ENCODE data around the gene REEP1.
"Not testable (repeated sequence)": the region's sequence is repeated elsewhere in the genome, so short reads cannot be mapped to it uniquely, and the experiment has no call there.

REEP1 gene

DNA sequence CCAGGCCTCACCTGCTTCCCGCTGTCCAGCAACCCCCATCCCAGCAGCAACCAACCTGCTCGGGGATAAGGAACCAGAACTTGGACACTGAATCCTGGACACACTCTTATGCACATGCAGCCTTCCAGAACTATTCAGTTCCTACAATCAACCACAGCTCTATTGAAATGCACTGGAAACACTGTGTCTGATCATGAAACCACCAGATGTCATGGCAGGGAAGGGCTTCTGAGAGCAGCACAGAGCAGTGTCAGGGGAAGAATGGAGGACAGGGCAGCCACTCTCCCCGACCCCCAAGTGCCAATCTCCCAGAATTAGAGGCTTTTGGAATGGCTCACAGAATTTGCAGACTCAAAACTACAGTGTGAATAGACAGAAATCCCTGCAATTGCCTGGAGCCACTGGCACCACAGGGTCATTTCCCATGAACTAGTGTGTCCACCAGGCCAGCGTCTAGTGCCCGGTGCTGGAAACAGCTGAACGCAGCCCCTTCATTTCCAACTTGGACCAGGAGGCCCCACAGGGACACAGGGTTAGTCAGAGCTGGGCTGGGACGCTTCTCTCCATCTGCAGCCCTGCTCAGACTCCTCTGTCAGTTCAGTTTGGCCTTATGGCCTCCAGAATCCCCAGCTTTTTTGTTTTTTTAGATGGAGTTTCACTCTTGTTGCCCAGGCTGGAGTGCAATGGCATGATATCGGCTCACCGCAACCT, 112.6 kb downstream of the REEP1 start:
- no peak for DNase-seq (ENCODE audit: low read depth in 2 of 2)

DNA sequence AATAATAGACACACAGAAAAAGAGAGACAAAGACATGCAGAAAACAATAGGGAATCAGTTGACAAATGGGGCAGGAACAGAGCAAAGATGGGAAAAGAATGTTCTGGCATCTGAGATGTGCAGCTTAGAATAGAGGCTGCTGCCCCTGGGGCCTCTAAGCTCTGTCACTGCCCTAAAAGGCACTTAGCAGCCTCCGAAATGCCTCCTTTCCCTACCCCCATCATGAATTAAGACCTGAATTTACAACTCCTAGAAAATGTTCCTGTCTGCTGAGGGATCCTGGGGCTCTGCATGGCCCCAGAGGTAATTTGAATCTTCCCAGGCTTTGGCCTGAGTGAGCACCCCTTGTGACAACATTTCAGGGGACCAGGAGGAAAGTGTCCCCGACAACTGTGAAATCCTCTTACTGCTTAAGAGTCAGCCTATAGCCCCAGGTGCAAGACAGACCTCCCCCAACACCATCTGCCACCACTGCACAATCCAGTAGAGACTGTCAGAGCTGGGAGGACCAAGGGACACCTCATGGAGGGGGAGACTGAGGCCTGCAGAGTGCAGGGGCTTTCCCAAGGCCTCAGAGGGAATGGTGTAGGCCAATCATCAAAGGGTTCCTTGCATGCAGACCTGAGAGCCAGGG, 113.4 kb downstream of the REEP1 start:
- DNase-seq (ENCODE audit: low read depth in 2 of 2) = no peak

DNA sequence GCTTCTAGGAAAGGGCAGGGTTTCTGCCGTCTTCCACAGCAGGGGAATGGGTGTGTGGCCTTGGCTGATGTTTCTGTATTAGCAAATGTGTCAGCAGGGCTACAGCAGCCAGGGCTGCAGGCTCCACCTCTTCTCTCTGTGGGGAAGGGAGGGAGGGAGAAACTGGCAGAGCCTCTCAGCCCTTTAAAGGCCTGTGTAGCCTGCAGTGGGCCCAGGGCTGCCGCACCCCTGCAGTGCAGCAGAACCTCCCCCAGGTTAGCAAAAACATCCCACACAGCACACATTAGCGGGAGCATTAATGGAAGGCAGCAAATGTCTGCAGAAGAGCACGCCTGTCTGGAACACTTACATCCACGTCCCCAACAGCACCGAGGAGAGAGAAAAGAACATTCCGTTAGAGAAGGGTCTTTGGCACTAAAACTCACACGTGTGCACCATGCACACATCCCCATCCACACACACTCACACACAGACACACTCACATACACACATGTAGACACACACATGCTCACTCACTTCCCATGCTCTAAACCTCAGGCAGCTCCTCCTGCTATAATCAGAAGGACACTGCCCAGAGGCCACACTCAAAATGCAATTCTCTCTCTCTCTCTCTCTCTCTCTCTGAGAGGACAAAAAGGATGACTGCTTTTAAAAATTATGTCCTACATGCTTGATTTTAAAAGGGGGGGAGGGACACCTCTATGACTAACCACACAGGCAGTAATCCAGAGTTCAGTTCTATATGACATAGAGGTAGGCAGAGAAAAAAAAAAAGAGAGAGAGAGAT, 114.1 kb downstream of the REEP1 start:
- DNase-seq (ENCODE audit: low read depth in 2 of 2) = no peak

DNA sequence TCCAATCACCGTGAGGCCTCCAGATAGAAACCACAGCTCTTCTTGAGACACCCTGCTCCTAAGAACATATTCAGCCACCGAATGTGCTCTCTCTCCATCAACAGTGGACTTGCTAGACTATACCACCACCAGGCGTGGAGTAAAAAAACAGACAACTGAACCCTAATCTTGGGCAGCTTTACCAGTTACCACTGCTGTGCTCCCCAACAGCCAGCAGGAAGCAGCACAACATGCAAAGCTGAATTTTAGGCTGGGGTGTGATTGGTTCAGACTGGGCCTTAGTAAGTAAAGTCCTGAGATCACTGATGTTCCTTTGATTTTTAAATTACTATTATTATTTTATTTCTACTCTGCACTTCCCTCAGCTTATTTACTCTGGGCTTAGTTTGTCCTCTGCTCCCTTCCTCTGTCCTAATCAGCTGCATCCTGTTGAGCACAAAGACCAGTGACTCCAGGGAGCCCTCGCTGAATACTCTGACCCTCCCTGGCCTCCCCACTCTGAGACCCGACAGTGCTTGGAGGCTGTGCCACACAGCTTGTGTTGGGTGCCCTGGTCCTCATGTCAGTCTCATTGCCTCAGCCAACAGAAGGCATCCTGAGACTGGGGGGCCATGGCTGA, 116.3 kb downstream of the REEP1 start:
- peak; percentile 29 to 47 for DNase-seq (ENCODE audit: low read depth in 2 of 2)

DNA sequence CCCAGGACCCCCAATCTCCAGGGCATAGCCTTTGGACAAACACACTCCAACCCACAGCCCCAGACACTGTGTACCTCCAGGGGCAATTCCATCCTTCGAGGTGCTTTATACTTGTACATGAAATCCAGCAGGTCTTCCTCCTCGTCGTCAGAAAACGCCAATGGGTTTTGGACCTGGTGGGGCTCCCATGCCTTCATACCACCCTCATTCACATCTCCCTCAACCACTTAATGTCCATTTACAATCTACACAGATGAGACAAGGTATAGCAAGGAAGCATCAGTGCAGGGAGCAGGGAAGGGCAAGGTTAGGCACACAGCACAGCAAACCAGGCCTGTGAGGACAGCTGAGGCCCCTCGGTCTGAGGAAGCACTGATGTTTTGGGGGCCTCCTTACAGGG, 117.5 kb downstream of the REEP1 start:
- no peak for DNase-seq (ENCODE audit: low read depth in 2 of 2)

DNA sequence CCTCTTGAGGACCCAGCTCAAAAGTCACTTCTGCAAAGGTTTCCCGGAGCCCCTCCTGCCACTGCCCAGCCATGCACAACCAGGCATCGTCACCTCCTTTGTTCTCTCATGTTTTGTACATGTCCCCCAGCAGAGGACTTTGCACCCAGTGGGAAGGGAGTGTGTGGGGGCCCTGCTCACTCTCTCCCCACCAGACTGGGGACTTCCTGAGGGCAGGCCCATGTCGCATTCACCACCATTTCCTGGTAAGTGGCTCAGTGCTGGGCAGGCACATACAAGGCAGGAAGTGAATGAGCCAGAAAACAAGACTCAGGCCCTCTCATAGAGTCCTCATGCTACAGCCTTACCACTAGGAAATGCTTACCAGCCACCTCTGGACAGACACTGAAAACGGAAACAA, 119.3 kb downstream of the REEP1 start:
- DNase-seq (ENCODE audit: low read depth in 2 of 2) = no peak

DNA sequence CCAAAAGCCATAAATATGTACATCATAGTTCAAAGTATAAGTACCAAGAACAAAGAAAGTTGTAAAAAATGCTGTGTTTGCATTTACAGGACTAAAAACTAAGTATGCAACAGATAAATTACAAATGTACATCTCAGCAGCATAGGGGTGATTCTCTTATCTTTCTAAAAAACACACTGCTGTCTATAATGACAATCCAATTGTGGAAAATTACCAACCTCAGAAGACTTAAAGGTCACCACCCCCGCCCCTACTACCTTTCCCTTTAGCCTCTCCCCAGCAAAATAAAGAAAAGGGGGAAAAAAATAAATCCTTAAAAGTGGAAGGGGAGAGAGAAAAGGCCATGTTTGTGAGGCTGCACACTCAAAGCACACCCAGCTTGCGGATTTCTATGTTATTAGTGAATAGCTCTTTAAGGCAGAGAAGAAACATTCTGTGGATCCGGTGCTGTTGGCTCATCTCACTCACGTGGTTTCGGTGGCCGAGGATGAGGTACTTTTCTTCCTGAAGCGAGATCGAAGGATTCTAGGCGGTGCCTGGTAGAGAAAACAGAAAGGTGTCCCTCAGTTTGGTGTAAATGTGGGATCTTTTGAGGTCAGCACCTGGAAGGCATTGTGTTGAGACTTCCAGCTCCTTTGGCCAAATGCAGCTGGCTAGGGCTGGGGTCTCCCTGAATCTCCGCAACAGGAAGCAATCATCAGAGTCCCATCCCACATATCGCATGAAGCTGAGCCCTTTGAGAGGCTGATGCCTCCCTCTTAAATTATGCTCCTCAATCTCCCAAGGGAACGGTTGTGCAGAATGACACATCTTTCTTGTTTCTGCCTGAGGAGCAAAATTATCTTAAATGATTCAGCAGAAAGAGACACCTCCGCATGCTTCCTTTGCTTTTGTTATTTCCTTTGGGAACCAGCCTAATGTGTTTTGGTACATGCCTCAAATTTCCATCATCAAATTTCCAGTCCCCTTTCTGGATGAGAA, 120.6 kb downstream of the REEP1 start:
- no peak for DNase-seq (ENCODE audit: low read depth in 2 of 2)

DNA sequence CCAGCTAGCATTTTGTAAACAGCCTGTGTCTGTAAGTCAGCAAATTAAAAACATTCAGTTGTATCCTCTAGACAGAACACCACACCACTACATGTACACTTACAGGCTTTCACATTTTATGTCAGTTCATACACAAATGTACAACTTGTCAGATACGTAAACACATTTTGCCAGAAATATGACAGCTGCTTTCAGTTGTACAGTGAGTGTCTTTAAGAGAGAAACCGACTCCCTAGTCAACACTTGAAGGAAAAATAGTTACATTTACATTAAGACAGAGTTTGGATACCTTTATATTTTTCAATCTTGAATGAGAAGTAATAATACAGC, 123.0 kb downstream of the REEP1 start:
- no peak for DNase-seq (ENCODE audit: low read depth in 2 of 2)

DNA sequence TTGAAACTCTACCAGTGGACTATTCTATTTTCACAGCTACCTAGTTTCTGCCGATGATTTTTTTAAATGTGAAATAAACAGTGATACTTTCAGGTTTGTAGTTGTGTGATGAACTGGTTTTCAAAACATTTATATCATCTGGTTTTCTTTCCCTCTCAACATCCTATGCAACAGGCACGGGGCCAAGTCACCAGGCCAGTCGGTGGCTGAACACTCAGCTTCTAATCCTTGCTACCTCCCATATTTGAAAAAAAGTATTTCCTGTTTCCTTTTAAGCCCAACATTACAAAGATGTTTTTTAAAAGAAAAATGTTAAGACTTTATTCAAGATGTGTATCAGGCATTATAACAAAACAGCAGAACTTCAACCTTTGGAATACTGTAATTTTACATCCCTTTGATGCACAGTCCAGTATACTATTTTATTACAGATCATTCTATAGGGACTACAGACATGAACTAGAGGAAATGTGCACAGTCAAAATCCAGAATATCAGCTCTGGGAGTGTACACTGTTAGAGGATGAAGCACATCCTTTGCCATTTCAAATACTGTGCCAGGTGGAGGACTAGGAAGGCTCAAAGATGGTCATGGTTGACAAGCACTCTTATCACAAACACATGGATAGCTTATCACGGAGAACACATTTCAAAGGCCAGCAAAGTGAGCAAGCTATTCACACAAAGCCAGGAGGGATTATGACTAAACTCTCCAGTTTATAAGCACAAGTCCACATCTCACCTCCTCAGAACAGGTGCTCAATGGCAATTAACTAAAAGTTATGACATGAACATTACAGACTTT, 123.5 kb downstream of the REEP1 start:
- no peak for DNase-seq (ENCODE audit: low read depth in 2 of 2)

DNA sequence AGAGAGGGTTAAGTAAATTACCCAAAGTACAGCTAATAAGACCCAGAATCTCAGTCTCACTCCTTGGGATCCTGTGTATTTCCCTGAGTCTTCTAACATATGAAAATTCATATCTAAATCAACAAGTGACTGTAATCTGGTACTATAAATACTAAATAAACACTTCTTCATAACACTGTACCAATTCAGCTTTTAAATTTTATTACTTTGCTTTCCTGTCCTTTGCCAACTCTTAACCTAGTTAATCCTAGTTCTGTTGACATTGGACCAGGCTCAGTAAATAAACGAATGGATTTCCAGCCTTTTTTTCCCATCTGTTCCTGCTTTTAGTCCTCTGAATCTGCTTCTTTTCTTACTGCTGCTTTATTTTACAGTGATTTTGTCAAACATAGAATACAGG, 124.4 kb downstream of the REEP1 start:
- no peak for DNase-seq (ENCODE audit: low read depth in 2 of 2)

DNA sequence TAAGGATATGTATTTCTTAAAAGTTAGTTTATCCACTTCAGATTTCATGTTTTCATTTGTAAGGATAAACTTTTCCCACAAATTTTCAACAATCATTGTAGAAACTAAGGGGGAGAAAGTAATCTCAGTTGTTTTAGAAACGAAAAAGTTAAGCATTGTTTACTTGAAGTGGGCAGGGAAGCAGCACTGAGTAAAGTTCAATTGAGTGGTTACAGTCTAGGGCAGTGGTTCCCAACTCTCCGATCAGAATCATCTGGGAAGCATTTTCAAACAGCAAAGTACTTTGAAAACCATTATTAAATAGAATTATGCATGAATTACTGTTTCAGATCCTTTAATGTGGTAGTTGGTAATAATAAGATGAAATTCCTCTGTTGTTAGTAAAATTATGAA, 125.6 kb downstream of the REEP1 start:
- DNase-seq (ENCODE audit: low read depth in 2 of 2) = no peak

DNA sequence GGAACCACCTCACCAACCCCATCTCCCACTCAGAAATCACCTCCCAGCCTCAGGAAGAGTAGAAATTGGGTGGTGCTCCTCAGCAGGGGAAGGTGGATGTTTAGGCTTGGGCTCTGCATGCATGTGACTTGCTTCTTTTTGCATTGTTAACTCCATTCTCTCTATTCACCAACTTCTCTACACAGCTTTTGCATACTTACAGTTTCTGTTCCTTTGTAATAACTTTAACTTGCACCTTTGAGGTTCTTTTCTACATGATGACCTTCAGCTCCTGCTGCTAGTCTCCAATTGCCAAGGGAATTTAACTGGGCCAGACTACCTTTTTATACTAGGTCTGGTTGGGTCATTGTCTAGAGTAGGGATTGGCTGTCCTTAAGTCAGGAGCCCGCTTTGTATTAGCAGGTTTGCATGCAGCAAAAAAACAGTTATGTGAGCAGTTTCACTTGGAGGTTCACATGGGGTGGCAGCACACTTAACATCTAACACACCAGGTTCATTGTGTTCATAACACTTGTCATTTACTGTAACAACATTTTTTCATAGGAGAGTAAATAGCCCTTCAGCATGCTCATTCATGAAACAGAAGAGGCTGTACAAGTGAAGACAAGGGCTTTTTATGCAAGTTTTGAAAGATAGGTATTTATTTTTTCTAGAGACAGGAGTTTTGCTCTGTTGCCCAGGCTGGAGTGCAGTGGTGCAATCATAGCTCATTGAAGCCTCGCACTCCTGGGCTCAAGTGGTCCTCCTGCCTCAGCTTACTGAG, 126.2 kb downstream of the REEP1 start:
- DNase-seq (ENCODE audit: low read depth in 2 of 2) = no peak

DNA sequence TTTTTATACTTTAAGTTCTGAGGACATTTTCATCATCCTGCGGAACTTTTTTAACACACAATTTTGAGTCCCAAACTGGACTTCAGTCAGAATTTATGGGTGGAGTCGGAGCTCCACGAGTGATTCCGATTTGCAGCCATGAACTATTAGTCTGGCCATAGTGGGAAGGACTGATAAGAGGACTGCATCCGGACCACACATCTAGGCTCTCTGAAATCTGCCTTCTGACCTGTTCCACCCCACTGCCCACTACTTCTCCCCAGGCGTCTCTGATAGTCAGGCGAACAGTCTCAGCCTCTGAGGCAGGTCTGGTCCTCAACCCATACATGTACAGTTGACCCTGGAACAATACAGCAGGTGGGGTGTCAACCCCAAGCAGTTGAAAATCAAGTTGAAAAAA, 133.0 kb downstream of the REEP1 start:
- DNase-seq (ENCODE audit: low read depth in 2 of 2) = no peak

DNA sequence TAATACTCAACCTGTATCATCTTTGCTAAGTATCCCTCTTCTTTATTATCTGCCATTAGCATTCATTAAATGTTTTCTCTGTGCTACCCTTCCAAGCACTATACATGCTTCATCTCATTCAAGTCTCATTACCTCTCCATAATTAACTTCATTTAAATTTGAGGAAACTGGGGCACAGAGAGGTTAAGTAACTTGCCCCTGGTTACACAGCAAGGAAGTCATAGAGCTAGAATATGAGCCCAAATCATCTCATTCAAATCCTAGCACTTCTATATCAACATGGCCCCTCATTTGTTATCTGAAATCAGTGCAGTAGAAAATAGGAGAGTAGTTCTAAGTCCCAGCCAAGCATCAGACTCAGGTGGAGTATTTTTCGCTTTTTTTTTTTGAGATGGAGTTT, 133.8 kb downstream of the REEP1 start:
- no peak for DNase-seq (ENCODE audit: low read depth in 2 of 2)

DNA sequence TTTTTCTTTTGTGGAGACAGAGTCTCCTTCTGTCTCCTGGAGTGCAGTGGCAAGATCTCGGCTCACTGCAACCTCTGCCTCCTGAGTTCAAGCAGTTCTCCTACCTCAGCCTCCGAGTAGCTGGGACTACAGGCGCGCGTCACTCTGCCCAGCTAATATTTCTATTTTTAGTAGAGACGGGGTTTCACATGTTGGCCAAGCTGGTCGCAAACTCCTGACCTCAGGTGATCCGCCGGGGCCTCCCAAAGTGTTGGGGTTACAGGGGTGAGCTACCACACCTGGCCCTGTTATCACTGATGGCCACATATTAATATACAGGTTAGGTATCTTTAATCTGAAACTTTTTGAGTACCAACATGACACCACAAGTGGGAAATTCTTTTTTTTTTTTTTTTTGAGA, 134.7 kb downstream of the REEP1 start:
- DNase-seq (ENCODE audit: low read depth in 2 of 2) = no peak

DNA sequence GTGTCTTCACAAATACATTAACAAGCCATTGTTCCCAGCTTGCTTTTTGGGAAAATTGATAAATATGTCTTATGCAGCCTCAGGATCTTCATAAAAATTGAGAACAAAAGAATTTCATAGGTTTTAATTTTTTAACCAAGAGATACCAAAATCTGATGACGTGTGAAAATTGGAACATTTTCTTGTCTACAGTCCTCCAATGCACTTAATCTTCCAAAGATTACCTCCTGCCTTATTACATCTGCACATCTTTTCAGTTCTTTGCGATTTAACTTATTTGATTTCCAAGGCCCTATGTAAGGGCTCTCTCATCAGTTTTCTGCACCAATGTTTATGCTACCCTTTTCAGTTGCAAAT, 135.1 kb downstream of the REEP1 start:
- no peak for DNase-seq (ENCODE audit: low read depth in 2 of 2)

DNA sequence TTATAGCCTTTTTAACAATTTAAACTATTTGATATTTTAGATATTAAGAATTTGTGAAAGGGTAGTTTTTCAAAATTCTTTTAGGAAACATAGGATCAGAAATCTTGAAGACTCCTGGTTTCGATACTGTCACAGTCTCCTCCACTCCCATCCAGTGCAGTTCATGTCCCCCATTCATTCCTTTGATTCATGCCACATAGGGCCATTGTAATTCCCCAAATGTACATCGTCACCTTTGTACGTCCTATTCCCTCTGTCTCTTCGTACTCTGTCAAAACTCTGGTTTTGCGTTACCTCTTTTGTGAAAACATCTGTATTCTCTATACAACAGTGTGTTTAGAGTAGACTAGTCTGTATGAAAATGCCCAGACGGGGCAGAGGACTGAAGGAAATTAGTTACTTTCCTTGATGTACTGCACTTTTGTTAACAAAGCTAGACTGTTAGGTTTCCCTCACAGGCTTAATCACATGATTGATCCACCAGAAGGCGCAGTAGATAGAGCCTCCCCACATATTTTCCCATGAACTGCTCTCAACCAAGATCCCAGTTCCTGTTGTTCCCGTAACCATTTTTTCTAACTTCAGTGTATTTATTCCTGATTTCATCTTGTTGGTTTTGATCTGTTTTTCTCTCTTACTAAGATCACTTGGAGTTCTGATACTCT, 135.6 kb downstream of the REEP1 start:
- no peak for DNase-seq (ENCODE audit: low read depth in 2 of 2)

DNA sequence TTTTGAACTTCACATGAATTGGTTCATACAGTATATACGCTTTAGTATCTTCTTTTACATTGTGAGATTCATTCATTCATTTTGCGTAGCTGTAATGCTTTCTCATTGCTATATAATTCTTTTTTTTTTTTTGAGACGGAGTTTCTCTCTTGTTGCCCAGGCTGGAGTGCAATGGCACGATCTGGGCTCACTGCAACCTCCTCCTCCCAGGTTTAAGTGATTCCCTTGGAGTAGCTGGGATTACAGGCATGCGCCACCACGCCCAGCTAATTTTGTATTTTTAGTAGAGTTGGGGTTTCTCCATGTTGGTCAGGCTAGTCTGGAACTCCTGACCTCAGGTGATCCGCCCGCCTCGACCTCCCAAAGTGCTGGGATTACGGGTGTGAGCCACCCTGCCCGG, 136.9 kb downstream of the REEP1 start:
- DNase-seq (ENCODE audit: low read depth in 2 of 2) = not testable (repeated sequence)

DNA sequence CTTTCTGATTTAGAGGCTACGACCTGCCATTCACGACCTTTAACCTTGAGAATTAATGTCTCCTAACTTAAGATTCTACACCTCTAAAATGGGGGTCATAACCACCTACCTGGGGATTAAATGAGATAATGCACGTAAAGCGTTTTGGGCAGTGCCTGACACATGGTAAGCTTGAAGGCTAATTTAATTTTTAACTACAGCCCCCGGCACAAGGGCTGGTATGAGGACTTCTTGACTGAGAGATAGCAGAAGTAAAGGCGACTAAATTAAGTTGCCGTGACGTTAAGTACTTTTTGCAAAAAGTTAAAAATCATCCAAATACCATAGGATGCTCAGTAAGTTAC, 137.6 kb downstream of the REEP1 start:
- DNase-seq (ENCODE audit: low read depth in 2 of 2) = no peak
